Choroid plexus epithelial cell (primary cell): ENCODE data around the gene KY.
A peak's percentile ranks its signal among the peaks of the same experiment; 100 is the strongest.

ENCODE experiments used
- DNase-seq: peaks from one replicate; pipeline ENCODE4 v3.0.0-alpha.2; 2010; ENCODE audit warnings: low read depth
- H3K4me3 ChIP-seq: 2 replicates; pipeline ENCODE4 v1.5.1; 2011; ENCODE audit warnings: low read depth, mild to moderate bottlenecking, control low read depth, low read length, moderate library complexity
- TF ChIP-seq, protein P1 (sequence below): conservative IDR thresholded peaks from 2 replicates; pipeline ENCODE4 v1.5.1; 2011; ENCODE audit warnings: low read depth, mild to moderate bottlenecking, control low read depth, inconsistent platforms, low read length, moderate library complexity

Gene KY

DNA sequence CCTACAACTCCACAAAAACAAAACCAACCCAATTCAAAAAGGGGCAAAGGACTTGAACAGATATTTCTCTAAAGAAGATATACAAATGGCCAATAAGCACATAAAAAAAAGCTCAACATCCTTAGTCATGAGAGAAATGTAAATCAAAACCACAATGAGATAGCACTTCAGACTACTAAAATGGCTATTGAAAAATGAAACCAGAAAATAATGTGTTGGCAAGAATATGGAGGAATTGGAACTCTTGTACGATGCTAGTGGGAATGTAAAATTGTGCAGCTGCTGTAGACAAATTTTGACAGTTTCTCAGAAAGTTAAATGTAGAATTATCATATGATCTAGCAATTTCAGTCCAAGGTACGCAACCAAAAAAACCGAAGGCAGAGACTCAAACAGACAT, 29.0 kb downstream of the KY start:
- peak; percentile 44 for DNase-seq
- H3K4me3 ChIP-seq = no peak overlapping the region
- TF ChIP-seq, protein P1, sequence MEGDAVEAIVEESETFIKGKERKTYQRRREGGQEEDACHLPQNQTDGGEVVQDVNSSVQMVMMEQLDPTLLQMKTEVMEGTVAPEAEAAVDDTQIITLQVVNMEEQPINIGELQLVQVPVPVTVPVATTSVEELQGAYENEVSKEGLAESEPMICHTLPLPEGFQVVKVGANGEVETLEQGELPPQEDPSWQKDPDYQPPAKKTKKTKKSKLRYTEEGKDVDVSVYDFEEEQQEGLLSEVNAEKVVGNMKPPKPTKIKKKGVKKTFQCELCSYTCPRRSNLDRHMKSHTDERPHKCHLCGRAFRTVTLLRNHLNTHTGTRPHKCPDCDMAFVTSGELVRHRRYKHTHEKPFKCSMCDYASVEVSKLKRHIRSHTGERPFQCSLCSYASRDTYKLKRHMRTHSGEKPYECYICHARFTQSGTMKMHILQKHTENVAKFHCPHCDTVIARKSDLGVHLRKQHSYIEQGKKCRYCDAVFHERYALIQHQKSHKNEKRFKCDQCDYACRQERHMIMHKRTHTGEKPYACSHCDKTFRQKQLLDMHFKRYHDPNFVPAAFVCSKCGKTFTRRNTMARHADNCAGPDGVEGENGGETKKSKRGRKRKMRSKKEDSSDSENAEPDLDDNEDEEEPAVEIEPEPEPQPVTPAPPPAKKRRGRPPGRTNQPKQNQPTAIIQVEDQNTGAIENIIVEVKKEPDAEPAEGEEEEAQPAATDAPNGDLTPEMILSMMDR = no peak

DNA sequence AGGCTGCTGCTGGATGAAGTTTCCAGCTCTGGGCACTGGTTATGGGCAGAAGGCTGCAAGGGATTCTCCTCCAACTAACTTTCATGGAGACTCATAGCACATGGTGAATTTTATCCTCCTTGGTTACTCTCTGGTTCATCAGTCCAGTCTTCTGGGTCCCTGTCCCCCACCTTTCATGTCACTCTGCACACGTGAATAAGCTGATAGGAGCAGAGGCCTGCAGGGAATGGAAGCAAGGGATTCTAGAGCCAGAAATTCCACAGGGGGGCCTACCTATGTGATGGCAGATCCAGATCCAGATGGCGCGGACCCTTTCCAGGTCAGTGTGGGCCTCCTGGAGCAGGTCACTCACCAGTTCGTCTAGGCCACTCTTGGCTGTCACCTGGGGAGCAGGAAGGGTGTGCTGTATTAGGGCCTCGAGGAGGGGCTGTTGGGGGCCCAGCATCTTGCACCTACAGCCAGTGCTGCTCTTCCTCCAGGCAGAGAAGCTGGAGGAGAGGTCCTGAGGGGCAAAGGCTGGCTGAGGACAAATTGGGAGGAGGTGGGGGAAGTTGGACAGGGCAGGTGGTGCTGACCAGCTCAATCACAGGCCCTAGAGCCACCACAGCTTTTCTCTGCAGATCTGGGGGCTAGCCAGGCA, 30.2 kb downstream of the KY start:
- no peak overlapping the region for H3K4me3 ChIP-seq
- no peak for DNase-seq
- TF ChIP-seq, protein P1 = no peak

DNA sequence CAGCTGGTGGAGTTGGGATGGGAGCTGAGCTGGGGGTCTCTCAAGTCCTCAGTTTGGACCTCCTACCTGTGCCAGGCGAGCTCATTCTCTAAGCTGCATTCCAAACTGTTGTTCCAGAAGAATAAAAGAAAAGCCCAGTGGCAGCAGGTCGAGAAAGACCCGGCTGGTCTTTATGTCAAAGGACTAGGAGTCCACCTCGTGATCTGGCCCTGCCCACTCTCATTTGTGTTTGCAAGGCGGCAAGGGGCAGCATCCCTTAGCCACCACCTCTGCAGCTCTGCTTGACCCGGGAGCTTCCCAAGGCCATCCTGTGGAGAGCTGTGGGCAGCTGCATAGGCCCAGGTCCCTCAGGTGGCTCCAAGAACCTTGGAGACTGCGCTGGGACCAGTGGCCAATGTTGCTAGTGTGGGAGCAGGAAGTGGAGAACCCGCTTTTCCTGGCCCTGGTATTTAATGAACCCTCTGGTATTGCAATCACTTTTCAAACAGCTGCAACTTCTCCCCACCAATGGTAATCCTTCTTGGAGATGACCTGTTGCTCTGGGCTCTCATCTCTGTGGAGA, 30.9 kb downstream of the KY start:
- TF ChIP-seq, protein P1 = no peak
- no peak overlapping the region for H3K4me3 ChIP-seq
- DNase-seq = no peak

DNA sequence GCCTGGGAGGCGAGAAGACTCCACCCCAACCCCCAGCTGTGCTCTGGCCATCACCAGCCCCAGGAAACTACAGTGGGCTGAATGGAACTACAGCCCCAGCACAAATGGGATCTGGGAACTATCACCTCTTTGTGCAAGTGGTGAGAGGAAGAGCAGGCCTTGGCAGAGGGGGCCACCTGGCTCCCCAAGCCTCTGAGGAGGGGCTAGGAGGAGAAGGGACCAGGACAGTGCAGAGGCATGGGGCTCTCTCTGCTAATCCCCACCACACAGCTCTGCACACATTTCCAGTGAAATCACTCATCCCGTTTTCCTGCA, 31.6 kb downstream of the KY start:
- TF ChIP-seq, protein P1 = no peak
- no peak overlapping the region for H3K4me3 ChIP-seq
- no peak for DNase-seq

DNA sequence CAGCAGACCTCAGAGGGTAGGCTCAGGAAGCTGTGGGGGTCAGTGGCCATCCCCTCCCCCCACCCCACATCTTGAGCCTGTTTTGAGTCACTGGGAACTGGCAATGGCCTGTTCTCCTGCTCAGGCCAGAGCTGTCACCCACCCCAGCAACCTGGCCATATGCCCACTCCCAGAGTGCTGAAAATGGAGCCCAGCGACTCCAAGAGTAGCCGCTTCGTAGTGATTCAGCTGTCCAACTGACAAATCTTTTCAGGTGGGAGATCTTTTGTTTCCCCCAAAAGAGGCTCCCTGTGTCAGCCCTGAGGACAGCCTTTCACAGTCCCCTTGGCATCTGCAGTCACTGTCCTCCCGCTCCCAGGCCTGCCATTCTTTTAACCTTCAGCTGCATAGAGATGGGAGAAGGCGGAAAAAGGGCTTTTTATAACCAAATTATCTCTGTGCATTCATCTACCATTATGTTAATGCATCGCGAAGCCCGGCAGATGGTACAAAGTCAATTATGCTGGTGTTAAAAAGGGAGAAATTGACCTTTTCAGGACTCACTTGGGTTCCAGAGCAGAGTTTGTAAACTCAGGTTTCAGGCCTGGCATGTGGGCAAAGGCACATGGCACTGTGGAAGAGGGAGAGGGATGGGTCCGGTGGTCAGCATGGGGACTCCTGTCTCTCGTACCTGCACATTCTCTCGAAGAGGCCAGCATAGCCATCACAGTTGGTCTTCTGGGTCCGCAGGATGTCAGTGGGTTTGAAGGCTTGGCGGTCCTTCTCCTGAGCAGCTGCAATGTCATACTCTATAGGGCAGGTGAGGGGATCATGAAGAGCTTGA, 32.1 kb downstream of the KY start:
- DNase-seq = no peak
- TF ChIP-seq, protein P1 = no peak
- no peak overlapping the region for H3K4me3 ChIP-seq

DNA sequence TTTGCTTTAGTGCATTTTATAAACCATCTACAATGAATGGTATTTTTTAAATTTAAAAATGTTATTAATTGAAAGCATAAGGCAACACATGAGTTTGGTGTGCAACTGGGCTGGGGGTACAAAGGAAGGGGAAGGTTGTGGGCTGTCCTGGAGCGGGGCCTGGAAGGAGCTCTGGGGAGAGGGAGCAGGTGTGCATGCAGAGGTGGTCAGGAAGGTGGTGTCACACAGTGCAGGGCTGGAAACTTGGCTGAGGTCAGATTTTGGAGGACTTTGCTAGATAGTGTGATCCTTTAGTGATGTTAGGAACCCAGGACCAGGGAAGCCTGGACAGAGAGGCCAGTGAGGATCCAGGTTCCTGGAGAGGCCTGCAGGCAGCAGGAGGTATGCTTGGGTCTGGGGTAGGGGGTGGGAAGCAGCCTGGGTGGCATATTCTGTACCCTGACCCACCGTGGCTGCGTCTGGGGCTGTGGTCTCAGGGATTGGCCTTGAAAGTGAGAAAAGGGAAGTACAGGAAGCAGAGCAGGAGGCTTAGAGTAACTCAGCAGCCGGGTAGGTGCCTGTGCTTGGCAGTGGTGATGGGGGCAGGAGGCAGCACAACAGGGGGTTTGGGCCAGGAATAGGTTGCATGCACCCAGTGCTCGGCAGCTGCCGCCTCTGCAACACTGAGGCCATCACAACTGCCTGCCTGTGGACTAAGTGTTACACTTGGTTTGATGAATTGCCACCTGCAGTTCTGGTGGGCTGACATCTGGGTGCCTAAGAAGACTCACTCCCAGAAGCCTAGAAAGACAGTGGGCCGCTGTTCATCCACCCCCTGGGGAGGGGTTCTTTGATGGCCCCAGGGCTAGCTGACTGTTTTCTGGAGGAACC, 33.0 kb downstream of the KY start:
- TF ChIP-seq, protein P1 = no peak
- DNase-seq = no peak
- H3K4me3 ChIP-seq = no peak overlapping the region
